Colonic mucosa (tissue), 4 donors: Measurements from ENCODE around the gene TTF1. TPM values are rescaled to one million over a fixed set of nuclear protein-coding genes. Genes with fewer than 3 reads are reported as not detected.

Experiments used
- DNase-seq: peaks from one replicate; pipeline ENCODE4 v3.0.0-alpha.2; 2020
- H3K27ac ChIP-seq: fragments of 200-600 bp; one replicate; pipeline ENCODE4 v1.8.0; 2021
- H3K27me3 ChIP-seq: fragments of 200-600 bp; one replicate; pipeline ENCODE4 v1.8.0; 2021
- H3K36me3 ChIP-seq: fragments of 200-600 bp; one replicate; pipeline ENCODE4 v1.8.0; 2021
- H3K4me1 ChIP-seq: fragments of 200-600 bp; one replicate; pipeline ENCODE4 v1.8.0; 2021; ENCODE audit warnings: mild to moderate bottlenecking
- H3K4me3 ChIP-seq: fragments of 200-600 bp; one replicate; pipeline ENCODE4 v1.8.0; 2021
- H3K9ac ChIP-seq, 2 donors: one replicate each; pipeline ENCODE4 v1.7.0; 2013; ENCODE audit warnings: control low read depth in 2 of 2, low read depth in 2 of 2, low read length in 2 of 2
- H3K9me3 ChIP-seq: fragments of 200-600 bp; one replicate; pipeline ENCODE4 v1.8.0; 2021
- intact Hi-C: fragments of 100-400 bp; cut with DNase I; formaldehyde crosslinking; loops from one replicate; pipeline ENCODE4 v1.14.1; 2022
- total RNA-seq, 2 donors: library from RNA; stranded (reverse); fragmentation: NEBNext Ultra II Directional in 1 of 2; extraction: Animal tissue kit (Norgen Biotek cat#: 25700) in 1 of 2; gene quantifications; one replicate each; pipeline ENCODE4 v1.2.1, GENCODE V29; 2021
- TF ChIP-seq, protein P1 (sequence below): fragments of 200-600 bp; IDR thresholded peaks from one replicate; pipeline ENCODE4 v1.8.0; 2022; ENCODE audit warnings: antibody characterized with exemption, mild to moderate bottlenecking
- donor health status: healthy.
- donor health status: DM: no; HTN: no; CAD: no.
- donor health status: DM: no; HTN: no; CAD: no.

TTF1 gene
- total RNA-seq, 2 donors from 2014 or later = 11.1 to 11.2 TPM

DNA sequence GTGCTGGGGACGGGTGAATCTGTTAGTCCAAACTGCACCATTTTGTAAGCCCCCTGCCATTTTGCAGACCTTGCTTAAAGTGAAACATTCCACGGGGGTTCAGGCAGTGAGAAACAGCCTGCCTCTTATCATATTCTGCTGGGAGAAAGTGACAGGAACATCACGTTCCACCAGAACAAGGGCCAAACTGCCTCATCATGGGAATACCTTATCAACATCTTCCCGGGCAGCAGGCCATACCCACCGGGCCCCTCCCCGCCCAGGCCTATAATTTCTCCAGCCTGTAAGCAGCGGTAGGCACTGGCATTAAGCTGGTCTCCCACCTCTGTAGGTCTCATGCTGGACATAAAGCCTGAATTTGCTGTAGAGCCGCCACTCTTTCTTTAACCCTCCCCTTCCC, 1.9 kb upstream of the TTF1 start:
- H3K9me3 ChIP-seq = no peaks in the 10 kb centered on the region
- no peak overlapping the region for H3K4me3 ChIP-seq
- intact Hi-C loops = no loop called here
- DNase-seq = no peak
- H3K4me1 ChIP-seq = peaks cover 18% of the 10 kb centered on the region
- H3K36me3 ChIP-seq = no peaks in the 10 kb centered on the region
- TF ChIP-seq, protein P1, sequence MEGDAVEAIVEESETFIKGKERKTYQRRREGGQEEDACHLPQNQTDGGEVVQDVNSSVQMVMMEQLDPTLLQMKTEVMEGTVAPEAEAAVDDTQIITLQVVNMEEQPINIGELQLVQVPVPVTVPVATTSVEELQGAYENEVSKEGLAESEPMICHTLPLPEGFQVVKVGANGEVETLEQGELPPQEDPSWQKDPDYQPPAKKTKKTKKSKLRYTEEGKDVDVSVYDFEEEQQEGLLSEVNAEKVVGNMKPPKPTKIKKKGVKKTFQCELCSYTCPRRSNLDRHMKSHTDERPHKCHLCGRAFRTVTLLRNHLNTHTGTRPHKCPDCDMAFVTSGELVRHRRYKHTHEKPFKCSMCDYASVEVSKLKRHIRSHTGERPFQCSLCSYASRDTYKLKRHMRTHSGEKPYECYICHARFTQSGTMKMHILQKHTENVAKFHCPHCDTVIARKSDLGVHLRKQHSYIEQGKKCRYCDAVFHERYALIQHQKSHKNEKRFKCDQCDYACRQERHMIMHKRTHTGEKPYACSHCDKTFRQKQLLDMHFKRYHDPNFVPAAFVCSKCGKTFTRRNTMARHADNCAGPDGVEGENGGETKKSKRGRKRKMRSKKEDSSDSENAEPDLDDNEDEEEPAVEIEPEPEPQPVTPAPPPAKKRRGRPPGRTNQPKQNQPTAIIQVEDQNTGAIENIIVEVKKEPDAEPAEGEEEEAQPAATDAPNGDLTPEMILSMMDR = no peak
- H3K27me3 ChIP-seq = peaks cover 20% of the 10 kb centered on the region
- H3K9ac ChIP-seq = no peak overlapping the region
- H3K27ac ChIP-seq = no peak overlapping the region

DNA sequence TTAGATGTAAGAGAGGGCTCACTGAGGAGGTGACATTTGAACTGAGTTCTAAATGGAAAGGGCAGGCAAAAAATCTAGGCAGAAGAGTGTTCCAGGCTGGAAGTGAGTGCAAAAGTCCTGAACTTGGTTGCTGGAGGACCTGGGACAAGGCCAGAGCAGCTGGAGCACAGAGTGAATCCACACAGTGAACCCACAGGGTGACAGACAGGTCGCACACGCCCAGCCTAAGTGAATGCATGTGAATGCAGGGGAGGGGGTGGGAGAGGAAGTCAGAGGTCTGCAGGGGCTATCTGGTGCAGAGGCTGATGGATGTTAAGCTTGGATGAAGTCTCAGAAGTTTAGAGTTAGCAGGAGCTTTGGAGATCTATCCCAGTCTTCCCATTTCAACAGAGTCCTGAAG, 556 bp upstream of the TTF1 start:
- Histone ChIP-seq H3K27ac (no peak overlapping the region), H3K27me3 (peaks cover 20% of the 10 kb centered on the region), H3K9me3 (no peaks in the 10 kb centered on the region), H3K4me1 (peaks cover 18% of the 10 kb centered on the region), H3K9ac (peak overlapping the region in 1 of 2 donors; percentile 68), H3K4me3 (peak overlapping the region; percentile 89), H3K36me3 (no peaks in the 10 kb centered on the region)
- DNase-seq = no peak
- TF ChIP-seq, protein P1 = no peak
- intact Hi-C loops = no loop called here

DNA sequence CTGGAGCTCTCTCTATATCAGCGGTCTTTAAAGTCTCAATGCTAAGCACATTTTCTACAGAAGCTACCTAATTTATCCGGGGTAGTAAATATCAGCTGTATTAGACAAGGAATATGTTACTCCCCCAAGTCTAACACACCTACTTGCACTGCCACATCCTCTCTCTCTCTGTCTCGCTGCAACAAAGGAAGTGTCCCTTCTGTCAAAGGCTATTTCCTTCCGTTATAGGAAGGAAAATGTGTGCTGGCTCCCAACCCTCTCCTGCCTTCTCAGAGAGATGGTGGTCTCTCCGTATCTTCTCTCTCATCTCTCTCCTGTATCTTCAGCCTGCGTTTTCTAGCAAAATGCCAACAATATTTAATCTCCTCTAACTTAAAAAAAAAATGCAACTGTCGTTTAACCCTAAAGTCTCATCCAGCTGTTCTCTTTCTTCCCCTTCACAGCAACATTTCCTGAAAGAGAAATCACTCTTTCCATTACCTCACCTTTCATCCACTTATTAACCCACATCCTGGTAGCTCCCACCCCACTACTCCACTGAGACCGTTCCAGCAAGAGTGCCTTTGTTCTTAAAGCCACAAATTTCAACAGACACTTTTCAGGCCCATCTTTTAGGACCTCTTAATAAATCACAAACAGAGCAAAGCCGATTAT, 2.3 kb downstream of the TTF1 start:
- Histone ChIP-seq H3K4me3 (no peak overlapping the region), H3K4me1 (peaks cover 3% of the 10 kb centered on the region), H3K9me3 (no peaks in the 10 kb centered on the region), H3K27ac (no peak overlapping the region), H3K27me3 (no peaks in the 10 kb centered on the region), H3K9ac (no peak overlapping the region), H3K36me3 (no peaks in the 10 kb centered on the region)
- no peak for DNase-seq
- TF ChIP-seq, protein P1 = no peak
- intact Hi-C loops = no loop called here

DNA sequence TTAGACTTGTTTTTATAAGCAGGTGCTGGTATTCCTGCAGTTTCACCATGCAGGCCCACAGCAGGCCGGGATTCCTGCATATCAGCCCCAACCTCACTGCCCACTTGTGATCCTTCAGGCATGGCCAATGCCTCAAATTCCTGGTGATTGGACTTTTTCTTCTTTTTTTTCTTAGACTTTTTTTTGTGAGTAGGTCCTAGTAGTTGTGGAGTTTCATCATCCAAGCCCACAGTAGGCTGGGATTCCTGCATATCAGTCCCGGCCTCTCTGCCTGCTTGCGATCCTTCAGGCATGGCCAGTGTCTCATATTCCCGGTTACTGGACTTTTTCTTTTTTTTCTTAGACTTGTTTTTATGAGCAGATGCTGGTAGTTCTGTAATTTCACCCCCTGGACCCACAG, 4.8 kb downstream of the TTF1 start:
- Histone ChIP-seq H3K9ac (no peak overlapping the region), H3K4me3 (no peak overlapping the region), H3K4me1 (no peaks in the 10 kb centered on the region), H3K27me3 (no peaks in the 10 kb centered on the region), H3K9me3 (no peaks in the 10 kb centered on the region), H3K27ac (no peak overlapping the region), H3K36me3 (no peaks in the 10 kb centered on the region)
- no peak for DNase-seq
- TF ChIP-seq, protein P1 = no peak
- intact Hi-C loops = no loop called here

DNA sequence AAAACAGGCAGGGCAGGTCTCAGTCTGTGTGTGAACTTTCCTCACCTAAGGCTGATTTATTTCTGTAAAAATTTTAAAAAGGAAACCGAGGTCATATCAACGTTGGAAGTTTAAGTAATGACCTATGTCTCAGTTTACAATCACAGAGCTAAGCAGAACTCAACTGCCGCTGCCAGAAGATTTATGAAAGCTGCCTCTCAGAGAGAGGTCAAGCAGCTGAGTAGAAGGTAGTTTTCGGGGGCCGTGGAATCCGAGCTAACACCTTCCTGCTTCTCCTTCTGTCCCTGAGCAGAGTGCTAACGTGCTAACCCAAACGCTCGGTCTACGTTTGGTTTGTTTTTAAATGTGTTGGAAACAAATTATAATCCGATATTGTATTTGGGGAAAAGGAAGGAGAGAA, 11.1 kb downstream of the TTF1 start:
- intact Hi-C loops = no loop called here
- H3K36me3 ChIP-seq = peaks cover 14% of the 10 kb centered on the region
- H3K9me3 ChIP-seq = no peaks in the 10 kb centered on the region
- H3K4me3 ChIP-seq = no peak overlapping the region
- no peak for DNase-seq
- TF ChIP-seq, protein P1 = no peak
- H3K9ac ChIP-seq = no peak overlapping the region
- H3K27ac ChIP-seq = no peak overlapping the region
- no peaks in the 10 kb centered on the region for H3K4me1 ChIP-seq
- no peaks in the 10 kb centered on the region for H3K27me3 ChIP-seq
